ENCODE results near the gene NHS.

- TF ChIP-seq POLR2A (IDR thresholded peaks at IDR 0.05): no peak
- TF ChIP-seq, protein P1, sequence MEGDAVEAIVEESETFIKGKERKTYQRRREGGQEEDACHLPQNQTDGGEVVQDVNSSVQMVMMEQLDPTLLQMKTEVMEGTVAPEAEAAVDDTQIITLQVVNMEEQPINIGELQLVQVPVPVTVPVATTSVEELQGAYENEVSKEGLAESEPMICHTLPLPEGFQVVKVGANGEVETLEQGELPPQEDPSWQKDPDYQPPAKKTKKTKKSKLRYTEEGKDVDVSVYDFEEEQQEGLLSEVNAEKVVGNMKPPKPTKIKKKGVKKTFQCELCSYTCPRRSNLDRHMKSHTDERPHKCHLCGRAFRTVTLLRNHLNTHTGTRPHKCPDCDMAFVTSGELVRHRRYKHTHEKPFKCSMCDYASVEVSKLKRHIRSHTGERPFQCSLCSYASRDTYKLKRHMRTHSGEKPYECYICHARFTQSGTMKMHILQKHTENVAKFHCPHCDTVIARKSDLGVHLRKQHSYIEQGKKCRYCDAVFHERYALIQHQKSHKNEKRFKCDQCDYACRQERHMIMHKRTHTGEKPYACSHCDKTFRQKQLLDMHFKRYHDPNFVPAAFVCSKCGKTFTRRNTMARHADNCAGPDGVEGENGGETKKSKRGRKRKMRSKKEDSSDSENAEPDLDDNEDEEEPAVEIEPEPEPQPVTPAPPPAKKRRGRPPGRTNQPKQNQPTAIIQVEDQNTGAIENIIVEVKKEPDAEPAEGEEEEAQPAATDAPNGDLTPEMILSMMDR (IDR thresholded peaks at IDR 0.05 in 8 of 11, conservative IDR thresholded peaks at IDR 0.05 in 3 of 11): no peak
- TF ChIP-seq POLR2AphosphoS5 (IDR thresholded peaks at IDR 0.05): no peak
Observed at GRCh38 chrX:17601441-17602200, 226.6 kb downstream of the NHS start.
